ENCODE results near the gene PLD1.

Gene PLD1

DNA sequence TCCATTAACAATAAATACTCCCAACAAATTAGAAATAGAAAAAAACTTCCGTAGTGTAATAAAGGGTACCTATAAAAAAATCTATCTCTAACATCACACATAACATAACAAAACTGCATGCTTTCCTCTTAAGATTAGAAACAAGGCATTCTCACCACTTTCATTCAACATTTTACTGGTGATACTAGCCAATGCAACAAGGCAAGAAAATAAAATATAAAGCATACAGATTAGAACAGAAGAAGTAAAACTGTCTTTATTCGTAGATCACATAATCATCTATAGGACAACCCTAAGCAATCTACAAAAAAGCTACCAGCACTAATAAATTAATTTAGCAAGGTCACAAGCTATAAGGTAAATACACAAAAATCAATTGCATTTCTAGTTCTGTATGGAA lies 107.1 kb downstream of the PLD1 start:
- TF ChIP-seq FOXP2 (optimal IDR thresholded peaks at IDR 0.05; ENCODE audit: borderline replicate concordance, extremely low read depth, extremely low read length, insufficient read depth) = no peak
- no peak for TF ChIP-seq SIN3A (IDR thresholded peaks at IDR 0.05; ENCODE audit: borderline replicate concordance, insufficient read depth, low read length)
- no peak for TF ChIP-seq TAF1 (IDR thresholded peaks at IDR 0.05; ENCODE audit: borderline replicate concordance, insufficient read depth, low read length)
- no peak for TF ChIP-seq POLR2AphosphoS5 (IDR thresholded peaks at IDR 0.05; ENCODE audit: low read depth, low read length)
- TF ChIP-seq REST (IDR thresholded peaks at IDR 0.05; ENCODE audit: insufficient read depth in 1 of 2, low read depth in 2 of 2, low read length in 2 of 2) = no peak

GRCh38 chr3:171700653-171701052 lies 109.6 kb downstream of the PLD1 start:
- no peak for TF ChIP-seq SIN3A (IDR thresholded peaks at IDR 0.05; ENCODE audit: borderline replicate concordance, insufficient read depth, low read length)
- no peak for TF ChIP-seq POLR2AphosphoS5 (IDR thresholded peaks at IDR 0.05; ENCODE audit: low read depth, low read length)
- no peak for TF ChIP-seq REST (IDR thresholded peaks at IDR 0.05; ENCODE audit: insufficient read depth in 1 of 2, low read depth in 2 of 2, low read length in 2 of 2)
- TF ChIP-seq TAF1 (IDR thresholded peaks at IDR 0.05; ENCODE audit: borderline replicate concordance, insufficient read depth, low read length) = no peak
- no peak for TF ChIP-seq FOXP2 (optimal IDR thresholded peaks at IDR 0.05; ENCODE audit: borderline replicate concordance, extremely low read depth, extremely low read length, insufficient read depth)

GRCh38 chr3:171700157-171700556 lies 110.1 kb downstream of the PLD1 start:
- TF ChIP-seq REST (IDR thresholded peaks at IDR 0.05; ENCODE audit: insufficient read depth in 1 of 2, low read depth in 2 of 2, low read length in 2 of 2) (no peak), TAF1 (IDR thresholded peaks at IDR 0.05; ENCODE audit: borderline replicate concordance, insufficient read depth, low read length) (no peak), FOXP2 (optimal IDR thresholded peaks at IDR 0.05; ENCODE audit: borderline replicate concordance, extremely low read depth, extremely low read length, insufficient read depth) (no peak), POLR2AphosphoS5 (IDR thresholded peaks at IDR 0.05; ENCODE audit: low read depth, low read length) (no peak), SIN3A (IDR thresholded peaks at IDR 0.05; ENCODE audit: borderline replicate concordance, insufficient read depth, low read length) (no peak)

DNA sequence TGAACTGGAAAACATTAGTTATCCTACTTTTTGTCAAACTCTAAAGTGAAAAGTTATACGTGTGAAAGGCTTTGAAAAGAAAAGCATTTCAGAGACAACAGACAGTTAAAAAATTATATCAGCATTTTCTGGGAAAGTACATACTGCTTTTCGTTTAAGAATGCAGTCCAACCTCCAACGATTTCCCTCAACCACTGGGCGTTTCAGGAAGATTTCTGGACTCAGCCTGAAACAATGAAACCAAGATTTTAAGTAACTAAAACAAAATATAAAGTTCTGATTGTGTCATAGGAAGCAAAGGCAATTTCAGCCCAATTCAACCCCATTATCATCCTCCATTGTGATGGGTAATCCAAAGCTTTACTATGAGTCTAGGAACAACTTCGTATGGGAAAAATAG lies 110.7 kb downstream of the PLD1 start:
- TF ChIP-seq FOXP2 (optimal IDR thresholded peaks at IDR 0.05; ENCODE audit: borderline replicate concordance, extremely low read depth, extremely low read length, insufficient read depth) (no peak), POLR2AphosphoS5 (IDR thresholded peaks at IDR 0.05; ENCODE audit: low read depth, low read length) (no peak), REST (IDR thresholded peaks at IDR 0.05; ENCODE audit: insufficient read depth in 1 of 2, low read depth in 2 of 2, low read length in 2 of 2) (no peak), SIN3A (IDR thresholded peaks at IDR 0.05; ENCODE audit: borderline replicate concordance, insufficient read depth, low read length) (no peak), TAF1 (IDR thresholded peaks at IDR 0.05; ENCODE audit: borderline replicate concordance, insufficient read depth, low read length) (no peak)

- TF ChIP-seq SIN3A (IDR thresholded peaks at IDR 0.05; ENCODE audit: borderline replicate concordance, insufficient read depth, low read length) (no peak), REST (IDR thresholded peaks at IDR 0.05; ENCODE audit: insufficient read depth in 1 of 2, low read depth in 2 of 2, low read length in 2 of 2) (no peak), FOXP2 (optimal IDR thresholded peaks at IDR 0.05; ENCODE audit: borderline replicate concordance, extremely low read depth, extremely low read length, insufficient read depth) (no peak), POLR2AphosphoS5 (IDR thresholded peaks at IDR 0.05; ENCODE audit: low read depth, low read length) (no peak), TAF1 (IDR thresholded peaks at IDR 0.05; ENCODE audit: borderline replicate concordance, insufficient read depth, low read length) (no peak)
Measured at GRCh38 chr3:171696805-171697204, 113.5 kb downstream of the PLD1 start.
